ENCODE data around the gene ARHGAP27.

The ARHGAP27 gene

DNA sequence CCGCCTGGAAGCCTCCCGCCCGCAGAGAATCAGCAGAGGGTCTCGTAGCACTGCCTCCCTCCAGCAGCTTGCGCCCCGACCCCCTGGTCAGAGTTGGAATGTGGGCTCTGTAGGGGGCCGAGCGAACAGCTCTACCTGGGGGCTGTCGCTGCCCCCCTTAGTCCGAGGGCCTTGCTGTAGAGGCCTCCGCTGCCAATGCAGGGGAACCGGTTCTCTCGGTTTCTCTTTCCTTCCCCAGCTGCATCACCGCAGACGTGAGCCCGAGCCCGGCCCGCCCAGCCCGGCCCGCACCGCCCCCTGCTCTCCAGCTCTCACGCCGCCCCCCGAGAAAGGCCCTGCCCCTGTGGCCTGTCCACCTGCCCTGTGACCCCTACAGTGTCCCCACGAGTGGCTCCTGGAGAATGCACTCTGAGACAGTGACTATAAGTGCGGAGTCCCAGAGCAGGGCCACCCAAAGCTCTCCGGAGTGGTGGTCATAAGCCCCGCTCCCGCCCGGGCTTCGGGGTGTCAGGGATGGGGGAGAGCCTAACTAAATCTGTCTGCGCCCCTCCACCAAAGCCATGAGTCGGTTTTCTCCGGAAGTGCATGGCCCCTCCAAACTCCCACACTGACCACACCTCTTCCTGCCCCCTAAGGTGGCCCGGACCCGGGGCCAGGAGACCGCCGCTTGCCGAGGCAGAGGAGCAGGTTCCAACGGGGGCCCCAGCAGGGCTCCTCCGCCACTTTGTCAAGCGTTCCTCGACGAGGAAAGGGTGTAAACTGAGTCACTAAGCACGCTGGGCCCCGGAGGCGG, 1.7 kb downstream of the ARHGAP27 start:
- in situ Hi-C loops (cut with MboI; ENCODE audit: low sequenced_read_pairs): no loop called here

DNA sequence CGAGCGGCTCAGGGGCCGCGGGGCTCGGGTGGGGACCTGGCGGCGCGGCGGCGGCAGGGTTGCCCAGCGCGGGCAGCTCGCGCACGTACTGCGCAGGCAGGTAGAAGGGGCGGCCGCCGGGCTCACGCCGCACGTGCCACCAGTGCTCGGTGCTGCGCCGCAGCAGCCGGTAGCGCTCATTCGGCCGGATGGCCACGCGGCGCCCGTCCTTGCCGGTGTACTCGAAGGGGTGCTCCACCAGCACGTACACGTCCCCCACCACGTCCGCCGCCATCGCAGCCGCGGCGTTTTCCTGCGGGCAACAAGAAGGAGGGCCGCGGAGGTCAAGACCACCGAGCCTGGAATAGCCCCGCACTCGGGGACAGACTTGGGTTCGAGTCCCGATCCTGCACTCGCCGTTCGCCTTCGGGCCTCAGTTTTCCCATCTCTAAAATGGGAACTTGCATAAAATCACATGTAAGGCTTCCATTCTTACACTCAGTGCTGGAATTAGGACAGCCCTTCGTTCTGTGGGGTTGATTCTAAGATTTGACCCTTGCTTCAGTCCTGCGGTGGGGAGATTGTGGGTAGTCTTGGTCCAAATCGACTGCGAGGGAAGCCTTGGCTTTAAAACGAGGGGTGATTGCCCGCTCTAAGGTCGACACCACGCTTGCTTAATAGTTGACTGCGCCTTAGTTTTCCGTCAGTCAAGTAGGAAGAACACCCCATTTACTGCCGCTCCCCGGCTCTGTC, 2.5 kb downstream of the ARHGAP27 start:
- in situ Hi-C loops (cut with MboI; ENCODE audit: low sequenced_read_pairs): no loop called here

DNA sequence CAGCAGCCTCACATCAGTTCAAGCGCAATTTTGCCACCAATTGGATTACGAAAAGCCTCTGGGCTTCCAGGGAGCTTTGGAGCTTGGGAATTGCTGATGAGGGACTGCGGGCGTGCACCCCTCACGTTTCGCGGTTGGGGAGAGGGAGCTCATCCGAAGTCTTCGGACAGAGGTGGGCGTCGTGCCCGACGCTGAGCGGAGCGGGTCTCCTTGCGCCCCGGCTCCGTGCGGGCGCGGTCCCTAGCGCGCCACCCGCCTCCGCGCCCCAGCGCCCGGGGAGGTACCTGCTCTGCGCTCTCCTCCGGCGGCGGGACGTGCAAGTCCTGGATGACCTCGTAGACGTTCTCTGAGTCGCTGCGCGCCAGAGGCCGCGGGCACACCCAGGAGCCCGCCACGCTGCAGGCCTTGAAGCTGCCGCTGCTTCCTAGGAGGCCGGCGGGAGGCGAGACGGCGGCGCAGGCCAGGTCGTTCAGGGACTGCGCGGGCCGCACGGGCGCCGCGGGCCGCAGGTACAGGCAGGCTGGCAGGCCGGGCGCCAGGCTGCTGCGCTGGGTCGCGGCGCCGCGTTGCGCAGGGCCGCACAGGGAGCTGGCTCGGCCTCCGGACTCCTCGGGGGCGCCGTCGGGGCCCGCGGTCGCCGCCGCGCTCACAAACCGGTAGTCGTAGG, 3.2 kb downstream of the ARHGAP27 start:
- in situ Hi-C loops (cut with MboI; ENCODE audit: low sequenced_read_pairs): no loop called here

DNA sequence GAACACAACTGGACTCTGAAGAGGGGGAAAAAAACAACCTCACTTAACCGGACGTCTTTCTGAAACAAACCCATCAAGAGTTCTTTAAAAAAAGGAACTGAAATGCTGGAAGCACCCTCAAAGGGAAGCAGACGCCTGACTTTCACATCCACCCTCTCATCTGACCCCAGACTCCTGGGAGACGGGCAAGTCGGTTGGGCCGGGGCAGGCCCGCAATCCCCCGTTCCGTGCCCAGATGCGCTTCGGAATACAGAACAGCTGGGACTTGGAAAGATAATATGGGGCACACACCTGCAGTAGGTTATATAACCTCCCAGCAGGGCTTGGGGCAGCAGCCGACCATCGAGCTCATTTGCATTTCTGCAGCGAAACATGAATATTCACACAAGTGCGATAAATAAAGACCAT, 3.7 kb downstream of the ARHGAP27 start:
- in situ Hi-C loops (cut with MboI; ENCODE audit: low sequenced_read_pairs): no loop called here

- in situ Hi-C loops (cut with MboI; ENCODE audit: low sequenced_read_pairs): no loop called here
These were observed 4.5 kb downstream of the ARHGAP27 start for GRCh38 chr17:45428050-45428617.

DNA sequence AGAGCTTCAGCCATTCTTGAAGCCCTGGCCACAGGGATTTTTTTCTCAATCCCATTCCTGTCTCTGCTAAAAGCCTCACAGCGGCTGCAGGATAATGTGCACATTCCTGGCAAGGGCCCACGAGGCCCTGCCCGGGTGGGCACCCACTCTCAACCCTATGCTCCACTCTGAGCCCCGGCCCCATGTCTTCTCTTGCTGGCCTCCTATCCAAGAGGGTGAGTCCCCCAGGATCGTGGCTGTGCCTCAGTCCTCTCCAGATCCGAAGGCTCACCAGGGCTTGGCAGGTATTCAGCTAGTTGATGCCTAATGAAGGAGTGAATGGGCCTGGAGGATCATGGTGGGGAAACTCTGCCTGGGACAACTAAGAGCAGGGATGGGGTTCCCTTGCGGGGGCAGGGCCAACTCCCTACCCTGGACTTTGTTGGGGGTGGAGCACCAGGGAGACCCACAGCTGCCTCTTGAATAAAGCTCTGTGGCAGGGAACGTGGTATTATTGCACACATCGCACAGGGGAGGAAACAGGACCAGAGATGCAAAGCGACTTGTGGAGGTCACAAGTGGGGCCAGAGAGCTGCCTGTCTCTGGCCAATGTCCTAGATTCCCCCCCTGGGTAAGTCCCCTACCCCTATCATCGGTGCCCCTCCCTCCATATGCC, 5.4 kb downstream of the ARHGAP27 start:
- in situ Hi-C loops (cut with MboI; ENCODE audit: low sequenced_read_pairs): no loop called here

- in situ Hi-C loops (cut with MboI; ENCODE audit: low sequenced_read_pairs): no loop called here
These were observed 6.1 kb downstream of the ARHGAP27 start for GRCh38 chr17:45426561-45426960.

- in situ Hi-C loops (cut with MboI; ENCODE audit: low sequenced_read_pairs): no loop called here
These were observed 6.7 kb downstream of the ARHGAP27 start for GRCh38 chr17:45425984-45426413.

DNA sequence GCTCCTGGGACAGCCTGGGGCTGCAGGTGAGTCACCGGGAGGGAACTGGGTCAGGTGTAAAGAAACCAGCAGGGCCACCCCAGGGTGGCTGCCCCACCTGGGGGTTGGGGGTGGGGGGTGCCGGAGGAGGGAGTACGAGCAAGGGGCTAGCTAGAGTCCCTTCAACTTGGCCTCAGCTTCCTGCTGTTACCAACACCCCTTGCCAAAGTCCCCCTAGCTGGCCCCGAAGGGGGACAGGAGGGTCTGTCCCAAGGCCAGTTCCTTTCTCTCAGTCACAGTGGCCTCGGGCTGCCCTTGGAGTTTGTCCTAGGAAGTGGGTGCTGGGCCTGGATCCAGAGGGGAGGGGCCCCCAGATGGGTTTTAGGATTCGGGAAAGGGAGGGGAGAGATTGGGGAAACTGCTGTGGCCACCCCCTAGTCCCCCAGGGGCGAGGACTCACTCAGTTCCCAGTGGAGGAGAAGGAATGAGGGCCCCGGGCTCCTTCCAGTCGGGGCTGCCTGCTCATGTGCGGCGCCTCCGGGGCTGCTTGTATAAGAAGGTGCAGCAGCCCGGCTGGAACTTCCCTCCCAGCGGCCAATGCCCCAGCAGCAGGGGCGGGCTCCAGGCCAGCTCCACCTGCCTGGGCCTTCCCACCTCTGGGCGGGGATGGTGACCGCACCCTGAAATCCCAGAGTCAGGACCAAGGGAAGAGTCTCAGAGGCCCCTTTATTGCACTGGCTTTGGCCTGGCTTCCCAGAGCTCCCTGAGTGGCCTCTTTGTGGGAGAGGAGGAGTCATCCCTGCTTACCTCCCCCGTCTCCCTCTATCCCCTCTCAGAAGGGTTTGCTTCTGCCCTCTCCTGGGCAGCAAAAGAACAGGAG, 7.3 kb downstream of the ARHGAP27 start:
- in situ Hi-C loops (cut with MboI; ENCODE audit: low sequenced_read_pairs): no loop called here

DNA sequence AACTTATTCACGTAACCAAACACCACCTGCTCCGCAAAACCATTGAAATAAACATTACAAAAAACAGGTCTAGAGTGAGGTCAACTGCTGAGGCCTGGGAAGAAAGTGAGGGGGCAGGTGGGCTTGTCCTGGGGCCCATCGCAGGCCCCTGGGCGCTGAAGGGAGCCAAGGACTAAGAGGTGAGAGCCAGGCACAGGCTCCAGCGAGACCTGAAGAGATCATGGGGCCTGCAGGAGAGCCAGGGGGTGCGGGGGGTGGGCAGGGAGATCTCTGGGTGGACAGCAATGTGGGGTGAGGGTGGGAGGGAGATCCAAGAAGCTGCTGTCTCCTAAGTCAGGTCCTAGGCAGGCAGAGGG, 7.9 kb downstream of the ARHGAP27 start:
- in situ Hi-C loops (cut with MboI; ENCODE audit: low sequenced_read_pairs): no loop called here

GRCh38 chr17:45423975-45424335, 8.7 kb downstream of the ARHGAP27 start:
- in situ Hi-C loops (cut with MboI; ENCODE audit: low sequenced_read_pairs): no loop called here

DNA sequence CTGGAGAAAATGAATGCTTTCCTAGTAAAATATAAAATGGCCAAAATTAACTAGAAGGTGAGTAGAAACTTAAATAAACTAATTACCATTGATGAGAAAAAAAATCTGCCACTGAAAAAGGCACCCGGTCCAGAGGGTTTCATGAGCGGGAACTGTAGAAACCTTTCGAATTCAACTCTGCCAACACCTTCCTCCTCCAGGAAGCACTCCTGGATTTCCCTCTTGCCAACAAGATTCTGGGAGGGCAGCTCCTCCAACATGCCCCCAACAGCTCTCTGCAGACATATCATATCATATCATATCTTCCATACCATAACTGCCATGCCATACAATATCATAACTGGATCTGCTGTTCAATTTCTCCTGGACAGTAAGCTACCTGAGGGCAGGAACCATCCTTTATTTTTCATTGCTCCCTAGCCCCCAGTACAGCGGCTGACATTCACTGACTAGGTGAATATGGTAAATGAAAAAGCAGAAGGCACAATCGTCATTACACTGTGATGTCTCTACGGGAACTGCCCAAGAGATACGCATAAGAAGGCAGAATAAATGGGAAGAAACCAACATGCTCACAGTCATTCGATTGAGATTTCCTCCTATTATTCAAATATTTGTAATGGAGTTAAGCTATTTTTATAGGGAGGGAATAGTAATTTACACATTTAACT, 9.2 kb downstream of the ARHGAP27 start:
- in situ Hi-C loops (cut with MboI; ENCODE audit: low sequenced_read_pairs): no loop called here

- in situ Hi-C loops (cut with MboI; ENCODE audit: low sequenced_read_pairs): no loop called here
These were observed 17.4 kb downstream of the ARHGAP27 start for GRCh38 chr17:45414990-45415881.

DNA sequence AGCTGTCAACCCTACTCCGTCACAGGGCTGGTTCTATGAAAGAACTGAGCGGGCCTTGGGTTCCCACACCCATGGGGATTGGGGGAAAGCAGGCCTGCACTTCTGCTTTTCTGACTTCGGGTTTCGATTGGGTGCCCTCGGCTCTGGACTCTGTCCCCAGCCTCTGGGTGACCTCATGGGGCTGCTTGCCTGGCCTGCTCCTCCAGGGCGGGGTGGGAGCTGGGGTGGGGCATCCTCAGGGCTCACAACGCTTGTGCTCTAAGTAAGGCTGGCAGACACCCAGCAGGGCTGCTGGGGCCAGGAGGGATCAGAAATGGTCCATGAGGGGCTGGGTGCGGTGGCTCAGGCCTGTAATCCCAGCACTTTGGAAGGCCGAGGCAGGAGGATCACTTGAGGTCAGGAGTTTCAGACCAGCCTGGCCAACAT, 19.2 kb downstream of the ARHGAP27 start:
- in situ Hi-C loops (cut with MboI; ENCODE audit: low sequenced_read_pairs): no loop called here

DNA sequence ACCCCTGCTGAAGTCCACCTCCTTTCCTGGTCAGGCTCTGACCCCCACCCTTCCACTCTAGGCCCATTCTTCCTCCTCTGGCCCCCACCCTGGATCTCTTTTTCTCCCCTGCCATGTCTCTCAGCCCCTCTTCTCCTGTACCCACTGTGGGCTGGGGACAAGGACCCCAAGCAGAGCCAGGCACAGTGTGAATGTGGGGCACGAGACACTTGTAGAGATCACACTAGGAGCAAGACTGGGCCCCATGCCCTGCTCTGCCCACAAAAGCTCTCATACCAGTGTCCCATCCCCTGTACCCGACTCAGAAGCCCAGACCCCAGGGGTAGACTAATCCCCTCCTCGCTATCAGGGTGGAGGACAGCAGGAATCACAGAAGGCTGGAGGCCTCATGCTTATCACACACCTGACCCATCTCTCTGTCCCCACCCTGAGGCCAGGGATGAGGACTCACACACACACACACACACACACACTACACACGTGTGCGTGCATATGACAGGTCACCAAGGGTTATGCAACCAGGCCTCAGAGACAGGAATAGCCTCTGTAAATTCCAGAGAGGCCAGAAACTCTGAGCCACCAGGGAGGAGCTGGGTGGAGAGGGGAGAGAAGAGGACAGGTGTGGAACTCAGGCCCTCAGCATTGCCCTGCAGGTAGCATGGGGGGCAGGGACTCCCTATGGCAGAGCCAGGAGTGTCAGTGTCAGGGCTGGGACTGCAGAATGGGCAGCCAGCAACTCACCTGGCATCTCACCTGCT, 21.1 kb downstream of the ARHGAP27 start:
- in situ Hi-C loops (cut with MboI; ENCODE audit: low sequenced_read_pairs): no loop called here

GRCh38 chr17:45410144-45411091, 22.3 kb downstream of the ARHGAP27 start:
- in situ Hi-C loops (cut with MboI; ENCODE audit: low sequenced_read_pairs): no loop called here

GRCh38 chr17:45409659-45410076, 23.0 kb downstream of the ARHGAP27 start:
- in situ Hi-C loops (cut with MboI; ENCODE audit: low sequenced_read_pairs): no loop called here

All from HL-60/S4 treated with phorbol 12-myristate 13-acetate at 8.2 ng/mL for 4 days and 3 days (cell line).